NT2/D1 (cell line): ENCODE measurements around the gene KCNJ6.

Experiments used
- YY1 ChIP-seq: IDR thresholded peaks from 2 replicates; pipeline ENCODE4 v1.6.1; 2011; ENCODE audit not compliant: insufficient read length, insufficient read depth
- ZNF274 ChIP-seq: IDR thresholded peaks from 2 replicates; pipeline ENCODE4 v1.6.1; 2011; ENCODE audit warnings: mild to moderate bottlenecking, low read depth, low read length

DNA sequence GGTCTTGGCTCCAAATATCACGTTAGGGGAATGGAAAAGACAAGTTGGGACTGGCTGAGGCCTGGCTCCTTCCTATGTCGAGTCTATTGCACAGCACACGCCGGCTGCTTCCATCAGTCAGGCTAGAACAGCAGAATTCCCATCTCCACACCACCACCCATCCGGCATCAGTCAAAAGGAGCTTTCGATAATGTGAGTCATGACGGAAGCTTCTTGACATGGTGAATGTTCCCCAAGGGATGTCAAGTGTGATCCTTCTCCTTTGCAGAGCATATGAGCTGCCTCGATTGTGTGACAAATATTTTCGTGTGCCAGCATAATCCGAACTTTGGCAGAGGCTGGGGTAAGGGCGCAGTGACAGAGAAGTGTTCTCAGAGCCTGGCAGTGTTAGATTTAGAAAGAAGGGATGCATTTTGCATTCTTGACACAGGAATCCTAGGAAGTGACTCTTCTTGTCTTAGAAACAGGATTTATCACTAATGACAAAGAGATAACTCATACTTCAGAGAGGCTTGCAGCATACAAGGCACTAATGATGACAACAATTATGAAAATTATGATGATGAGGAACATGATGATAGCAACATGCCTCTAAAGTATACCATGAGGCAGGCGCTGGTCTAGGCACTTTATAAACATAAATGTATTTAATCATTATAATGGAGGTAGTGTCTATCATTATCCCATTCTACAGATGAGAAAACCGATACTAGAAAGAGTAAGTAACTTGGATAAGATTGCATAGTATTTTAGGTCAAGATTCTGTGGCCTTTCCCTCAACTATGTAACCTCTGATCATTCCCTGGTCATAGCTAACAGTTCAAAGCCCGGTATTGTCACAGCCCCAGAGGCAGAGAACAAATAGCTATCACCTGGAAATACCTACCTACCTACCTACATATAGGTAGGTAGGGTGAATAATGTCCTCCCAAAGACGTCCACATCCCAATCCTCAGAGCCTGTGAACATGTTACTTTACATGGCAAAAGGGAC, 135.0 kb downstream of the KCNJ6 start:
- no peak for TF ChIP-seq YY1
- no peak for TF ChIP-seq ZNF274
